HEK293 (cell line): ENCODE results near the gene RIC3.

ENCODE experiments used
- CTCF ChIA-PET: fragments of 350-600 bp; formaldehyde crosslinking; extraction: SDS; loops from one replicate; lab custom pipeline; 2021; ENCODE audit warnings: antibody characterized with exemption; lab: Yijun Ruan, JAX
- POLR2A ChIA-PET: fragments of 300-600 bp; formaldehyde crosslinking; extraction: SDS; loops from one replicate; lab custom pipeline; 2020; ENCODE audit warnings: antibody characterized with exemption, inconsistent platforms; lab: Yijun Ruan, JAX
- H3K27ac ChIP-seq: fragments of 200-500 bp; sonication (Bioruptor generic); 2 replicates; pipeline ENCODE4 v1.5.1; 2014; ENCODE audit warnings: low read depth, low read length, control low read depth, inconsistent platforms; ENCODE audit errors: extremely low read depth
- H3K36me3 ChIP-seq, 2 experiments: fragments of 200-500 bp in 1 of 2; sonication (Bioruptor generic) in 1 of 2; 1 replicate in 1 of 2; 2 replicates in 1 of 2; pipeline ENCODE4 v1.5.1; 2014 to 2017; ENCODE audit warnings: inconsistent platforms in 2 of 2, low read length in 2 of 2; ENCODE audit not compliant: control insufficient read depth in 2 of 2, insufficient read depth in 1 of 2
- H3K4me1 ChIP-seq: fragments of 200-500 bp; sonication (Bioruptor generic); 2 replicates; pipeline ENCODE4 v1.5.1; 2014; ENCODE audit warnings: mild to moderate bottlenecking, low read length, inconsistent platforms; ENCODE audit not compliant: control insufficient read depth, insufficient read depth
- H3K4me3 ChIP-seq: 2 replicates; pipeline ENCODE4 v1.5.1; 2011; ENCODE audit warnings: low read depth, mild to moderate bottlenecking, control low read depth, low read length, moderate library complexity
- H3K9me3 ChIP-seq: fragments of 200-500 bp; sonication (Bioruptor generic); 2 replicates; pipeline ENCODE4 v1.5.1; 2014; ENCODE audit warnings: low read depth, low read length, inconsistent platforms; ENCODE audit not compliant: control insufficient read depth, insufficient read depth
- AEBP2 ChIP-seq: fragments of 450-650 bp; formaldehyde crosslinking; IDR thresholded peaks from 2 replicates; pipeline ENCODE4 v1.5.1; 2016; ENCODE audit warnings: missing biosample characterization, missing genetic modification characterization, borderline replicate concordance
- BCL11A ChIP-seq: fragments of 450-650 bp; formaldehyde crosslinking; IDR thresholded peaks from 2 replicates; pipeline ENCODE4 v1.5.1; 2016; ENCODE audit warnings: low read depth, missing biosample characterization, missing genetic modification characterization
- BCL11B ChIP-seq: fragments of 450-650 bp; formaldehyde crosslinking; IDR thresholded peaks from 2 replicates; pipeline ENCODE4 v1.5.1; 2016; ENCODE audit warnings: low read depth, missing biosample characterization, missing genetic modification characterization
- ELK4 ChIP-seq: IDR thresholded peaks from 2 replicates; pipeline ENCODE4 v1.6.1; 2011; ENCODE audit warnings: mild to moderate bottlenecking, low read depth, low read length, borderline replicate concordance
- PATZ1 ChIP-seq: fragments of 450-650 bp; formaldehyde crosslinking; IDR thresholded peaks from 2 replicates; pipeline ENCODE4 v1.5.1; 2016; ENCODE audit warnings: missing biosample characterization, missing genetic modification characterization
- ZBTB44 ChIP-seq: fragments of 450-650 bp; IDR thresholded peaks from 2 replicates; pipeline ENCODE4 v1.5.1; 2018; ENCODE audit warnings: missing biosample characterization, mild to moderate bottlenecking, missing genetic modification characterization
- ZFP69B ChIP-seq: fragments of 450-650 bp; formaldehyde crosslinking; IDR thresholded peaks from 2 replicates; pipeline ENCODE4 v1.5.1; 2016; ENCODE audit warnings: missing biosample characterization, missing genetic modification characterization
- ZNF138 ChIP-seq: fragments of 450-650 bp; formaldehyde crosslinking; IDR thresholded peaks from 2 replicates; pipeline ENCODE4 v1.5.1; 2016; ENCODE audit warnings: missing biosample characterization, missing genetic modification characterization, borderline replicate concordance
- ZNF174 ChIP-seq: fragments of 450-650 bp; formaldehyde crosslinking; IDR thresholded peaks from 2 replicates; pipeline ENCODE4 v1.5.0; 2017; ENCODE audit warnings: missing biosample characterization, mild to moderate bottlenecking, missing genetic modification characterization
- ZNF214 ChIP-seq: fragments of 450-650 bp; formaldehyde crosslinking; IDR thresholded peaks from 2 replicates; pipeline ENCODE4 v1.5.1; 2017; ENCODE audit warnings: missing biosample characterization, mild to moderate bottlenecking, missing genetic modification characterization, borderline replicate concordance
- ZNF37A ChIP-seq: fragments of 450-650 bp; IDR thresholded peaks from 2 replicates; pipeline ENCODE4 v1.5.1; 2018; ENCODE audit warnings: missing biosample characterization, missing genetic modification characterization
- ZNF398 ChIP-seq: fragments of 450-650 bp; formaldehyde crosslinking; IDR thresholded peaks from 2 replicates; pipeline ENCODE4 v1.5.1; 2017; ENCODE audit warnings: missing biosample characterization, missing genetic modification characterization
- ZNF558 ChIP-seq: fragments of 450-650 bp; formaldehyde crosslinking; IDR thresholded peaks from 2 replicates; pipeline ENCODE4 v1.5.1; 2016; ENCODE audit warnings: missing biosample characterization, missing genetic modification characterization
- ZNF629 ChIP-seq: fragments of 450-650 bp; formaldehyde crosslinking; IDR thresholded peaks from 2 replicates; pipeline ENCODE4 v1.5.1; 2017; ENCODE audit warnings: missing biosample characterization, missing genetic modification characterization
- ZNF664 ChIP-seq: fragments of 450-650 bp; formaldehyde crosslinking; IDR thresholded peaks from 2 replicates; pipeline ENCODE4 v1.5.1; 2016; ENCODE audit warnings: missing biosample characterization, missing genetic modification characterization

RIC3 gene

GRCh38 chr11:8209208-8209807, 40.5 kb upstream of the RIC3 start:
- H3K27ac ChIP-seq, result no peak overlapping the region
- no peaks in the 10 kb centered on the region for H3K36me3 ChIP-seq
- POLR2A ChIA-PET, result no interaction called here
- H3K4me3 ChIP-seq, result no peak overlapping the region
- no peaks in the 10 kb centered on the region for H3K4me1 ChIP-seq
- TF ChIP-seq ZNF664 (tag by site-specific recombination) (no peak), ZNF398 (tag by site-specific recombination) (no peak), ZNF174 (no peak), BCL11A (tag by site-specific recombination) (no peak), AEBP2 (tag by site-specific recombination) (no peak), ZFP69B (tag by site-specific recombination) (no peak), BCL11B (tag by site-specific recombination) (no peak), ZNF214 (tag by site-specific recombination) (no peak)
- TF ChIP-seq, all 188 proteins: peak for 0
- H3K9me3 ChIP-seq, result no peaks in the 10 kb centered on the region
- CTCF ChIA-PET, result interaction anchor here (0.8 kb wide), 1 partner anchor 20 kb away, joined by 3 read pairs; no protein-coding TSS in a partner anchor

- H3K4me1 ChIP-seq, result no peaks in the 10 kb centered on the region
- CTCF ChIA-PET, result interaction anchor here (0.6 to 1.1 kb wide), 4 partner anchors 10 to 14 kb away, joined by 4 to 10 read pairs (median 4); no protein-coding TSS in a partner anchor
- POLR2A ChIA-PET, result no interaction called here
- no peaks in the 10 kb centered on the region for H3K36me3 ChIP-seq
- H3K9me3 ChIP-seq, result no peaks in the 10 kb centered on the region
- TF ChIP-seq ZNF558 (no peak), ZBTB44 (tag by site-specific recombination) (no peak), ZNF138 (tag by site-specific recombination) (no peak), ZNF37A (tag by site-specific recombination) (no peak), PATZ1 (tag by site-specific recombination) (no peak), ZNF629 (tag by site-specific recombination) (no peak), ELK4 (no peak)
- TF ChIP-seq, all 188 proteins: peak for 0
- Histone ChIP-seq H3K4me3 (no peak overlapping the region), H3K27ac (no peak overlapping the region)
Observed at GRCh38 chr11:8207080-8208000, 38.5 kb upstream of the RIC3 start.
